GM19328 (cell line): ENCODE results near the gene TMEM219.
"Not testable (repeated sequence)": the region's sequence is repeated elsewhere in the genome, so short reads cannot be mapped to it uniquely, and the experiment has no call there.

ENCODE experiments used
- ATAC-seq: cut with Tn5 transposase; IDR thresholded peaks from one replicate; pipeline ENCODE4 v1.9.1; 2021; ENCODE audit warnings: mild to moderate bottlenecking, moderate library complexity; ENCODE audit not compliant: unreplicated experiment

Gene TMEM219

DNA sequence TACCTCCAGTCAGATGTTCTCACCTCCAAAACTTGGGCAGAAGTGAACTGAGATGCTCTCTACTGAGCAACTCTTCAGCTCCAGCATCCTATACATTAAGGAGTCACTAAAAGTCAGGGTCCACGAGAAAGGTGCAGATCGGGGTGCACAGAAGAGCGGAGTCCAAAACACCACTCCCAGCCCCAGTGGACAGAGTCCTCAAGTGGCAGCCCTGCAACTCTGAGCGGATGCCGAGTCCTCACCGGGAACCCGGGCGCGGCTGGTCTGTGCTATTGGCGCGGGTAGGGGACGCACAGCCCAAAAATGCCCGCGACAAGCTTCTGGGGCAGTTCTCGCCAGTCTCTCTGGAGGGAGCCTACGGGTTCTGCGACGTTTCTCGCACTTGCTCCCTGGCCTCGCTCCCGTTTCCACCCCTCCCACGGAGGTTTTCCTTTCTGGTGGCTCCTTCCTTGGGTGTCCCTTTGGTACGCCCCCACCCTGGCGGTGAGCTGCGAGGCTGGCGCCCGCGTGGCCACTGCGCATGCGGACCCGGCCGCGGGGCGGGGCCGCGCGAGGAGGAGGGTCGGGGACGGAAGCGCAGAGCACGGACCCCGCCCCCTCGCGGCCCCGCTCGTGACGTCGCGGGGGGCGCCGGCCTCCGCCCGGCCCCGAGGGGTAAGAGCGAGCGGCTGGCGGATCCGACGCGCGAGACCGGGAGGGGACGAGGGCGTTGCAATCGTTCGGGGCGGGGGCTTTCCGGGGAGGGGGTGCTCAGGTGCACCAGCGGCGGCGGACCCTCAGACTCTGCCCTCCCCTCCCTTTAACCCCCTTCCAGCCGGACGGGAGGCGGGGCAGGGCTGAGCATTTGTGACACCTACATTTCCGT, at the start of gene TMEM219:
Gene TMEM219 (plus strand): TSS at position 601 of the 865 bp plus-strand sequence. CDS start 1,065 bp downstream, outside the sequence.
- ATAC-seq: peak; percentile 81

DNA sequence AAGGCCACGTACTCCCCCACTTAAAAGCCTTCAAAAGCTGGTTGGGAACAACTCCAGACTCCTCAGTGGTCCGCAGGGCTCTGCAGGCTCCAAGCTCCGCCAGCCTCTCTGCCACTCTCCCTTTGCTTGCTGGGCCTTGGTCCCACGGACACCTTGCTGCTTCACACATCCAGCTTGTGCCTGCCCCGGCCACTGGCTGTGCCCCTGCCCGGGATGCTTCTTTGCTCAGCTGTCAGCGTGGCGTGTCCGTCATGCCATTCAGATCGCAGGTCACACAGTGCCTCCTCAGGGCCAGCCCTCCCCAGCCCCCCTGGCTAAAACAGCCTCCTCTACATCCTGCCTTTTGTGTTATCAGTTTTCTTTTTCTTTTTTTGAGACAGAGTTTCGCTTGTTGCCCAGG, 49.8 kb upstream of the TMEM219 start:
- ATAC-seq: no peak

- ATAC-seq: no peak
Measured at GRCh38 chr16:29913514-29913913, 48.4 kb upstream of the TMEM219 start.

DNA sequence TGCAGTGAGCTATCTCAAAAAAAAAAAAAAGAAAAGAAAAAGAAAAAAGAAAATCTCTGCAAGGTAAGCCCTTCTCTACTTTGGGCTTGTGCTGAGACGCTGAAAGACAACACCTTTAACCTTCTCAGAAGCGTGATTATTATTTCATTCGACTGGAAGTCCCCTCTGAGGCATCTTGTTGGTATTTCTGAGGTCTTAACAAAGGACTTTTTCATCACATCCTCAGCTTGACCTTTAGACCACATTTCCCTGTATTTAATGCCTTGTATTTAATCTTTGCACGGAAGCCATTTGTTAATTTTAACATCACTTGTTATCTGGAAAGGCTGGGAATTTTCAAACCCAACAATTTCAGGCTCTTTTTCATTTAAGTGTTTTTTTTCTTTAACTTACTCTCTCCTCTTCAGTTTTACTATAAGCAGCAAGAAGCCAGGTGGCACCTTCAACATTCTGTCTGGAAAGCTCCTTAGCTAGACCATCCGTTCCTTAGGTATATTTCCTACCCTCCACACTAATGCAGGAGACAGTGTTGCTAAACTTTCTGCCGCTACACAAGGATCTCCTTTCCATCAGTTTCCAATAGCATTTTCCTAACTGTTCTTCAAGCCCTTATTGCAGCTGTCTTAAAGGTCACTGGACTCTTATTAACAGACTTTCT, 46.2 kb upstream of the TMEM219 start:
- no peak for ATAC-seq

DNA sequence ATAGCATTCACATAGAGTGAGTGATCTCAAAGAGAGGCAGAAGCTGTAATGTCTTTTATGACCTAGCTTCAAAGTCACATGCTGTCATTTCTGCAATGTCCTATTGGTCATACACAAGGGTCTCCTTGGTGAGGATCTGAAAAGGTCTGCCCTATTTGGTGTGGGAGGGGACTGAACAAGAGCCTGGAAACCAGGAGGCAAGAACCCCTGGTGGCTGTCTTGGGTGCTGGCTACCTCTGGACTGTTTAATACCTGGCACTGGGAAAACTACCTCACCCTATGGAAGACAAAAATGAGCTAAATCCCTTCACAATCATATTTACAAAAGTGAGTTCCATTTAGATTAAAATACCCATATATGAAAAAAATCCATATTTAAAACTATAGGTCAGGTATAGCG, 44.9 kb upstream of the TMEM219 start:
- no peak for ATAC-seq

- ATAC-seq: no peak
Measured at GRCh38 chr16:29920288-29921033, 41.4 kb upstream of the TMEM219 start.

DNA sequence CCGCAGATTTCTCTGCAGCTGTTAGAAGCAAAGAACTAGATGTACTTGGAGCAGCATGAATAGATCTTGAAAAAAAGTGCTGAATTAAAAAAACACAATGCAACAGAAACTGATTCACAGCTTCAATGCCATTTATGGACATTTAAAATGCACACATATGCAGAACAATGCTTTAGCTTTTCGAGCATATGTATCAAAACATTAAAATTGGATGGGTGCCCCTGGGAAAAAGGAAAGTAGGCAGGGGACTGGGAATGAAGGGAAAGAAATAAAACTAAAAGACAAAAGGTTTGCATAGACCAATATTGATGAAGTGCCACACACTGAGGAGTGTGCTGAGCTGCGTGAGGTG, 40.9 kb upstream of the TMEM219 start:
- no peak for ATAC-seq

- no peak for ATAC-seq
Measured at GRCh38 chr16:29922326-29922725, 39.6 kb upstream of the TMEM219 start.

- ATAC-seq: no peak
Measured at GRCh38 chr16:29922986-29923501, 38.8 kb upstream of the TMEM219 start.

- ATAC-seq: no peak
Measured at GRCh38 chr16:29925105-29925756, 36.6 kb upstream of the TMEM219 start.

- ATAC-seq: peak; percentile 80
Measured at GRCh38 chr16:29925781-29926710, 35.8 kb upstream of the TMEM219 start, which contains the start of gene KCTD13. Gene KCTD13 (minus strand): TSS chr16:29926226. CDS start chr16:29926033, 193 bp downstream.

DNA sequence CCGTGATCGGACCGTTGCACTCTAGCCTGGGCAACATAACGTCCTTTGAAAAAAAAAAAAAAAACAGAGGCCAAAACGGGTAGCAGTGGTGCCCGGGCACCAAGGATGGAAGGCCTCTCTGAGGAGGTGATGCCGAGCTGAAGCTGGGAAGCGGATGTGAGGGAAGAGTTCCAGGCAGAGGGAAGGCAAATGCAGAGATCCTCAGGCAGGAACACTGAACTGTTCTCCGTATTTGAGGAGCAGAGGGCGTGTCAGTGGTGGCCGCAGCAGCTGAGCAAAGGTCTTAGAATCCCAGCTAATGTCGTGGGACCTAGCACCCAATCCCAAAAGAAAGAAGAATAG, 35.2 kb upstream of the TMEM219 start:
- ATAC-seq: no peak

- no peak for ATAC-seq
Measured at GRCh38 chr16:29927070-29927905, 34.6 kb upstream of the TMEM219 start.

GRCh38 chr16:29931750-29932149, 30.1 kb upstream of the TMEM219 start:
- ATAC-seq: not testable (repeated sequence)

DNA sequence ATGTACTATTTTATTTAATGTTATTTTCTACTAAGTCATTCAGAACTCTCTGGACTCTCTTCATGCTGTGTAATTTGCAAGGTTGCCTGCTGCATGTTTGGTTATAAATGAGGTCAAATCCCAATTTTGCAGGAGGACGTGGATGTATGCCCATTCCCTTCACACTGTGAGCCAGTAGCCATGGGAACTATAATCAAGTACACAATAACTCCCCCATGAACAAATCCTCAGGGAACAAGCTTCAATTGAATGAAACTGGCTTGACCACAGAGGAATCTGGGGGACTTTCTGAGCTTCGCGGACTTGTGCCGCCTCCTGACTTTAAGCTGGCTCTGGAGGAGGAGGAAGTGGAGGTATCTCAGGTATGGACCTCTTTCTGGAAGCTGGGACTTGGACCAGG, 21.2 kb upstream of the TMEM219 start:
- no peak for ATAC-seq

GRCh38 chr16:29943846-29944799, 17.8 kb upstream of the TMEM219 start:
- no peak for ATAC-seq

- no peak for ATAC-seq
Measured at GRCh38 chr16:29947897-29948296, 14.0 kb upstream of the TMEM219 start.
